HFFc6 (cell line): Measurements from ENCODE around the gene HOXC13. TPM values are rescaled to one million over a fixed set of nuclear protein-coding genes. Genes with fewer than 3 reads are reported as not detected.
A peak's percentile ranks its signal among the peaks of the same experiment; 100 is the strongest.

Source experiments
- DNase-seq: peaks from one replicate; pipeline ENCODE4 v3.0.0-alpha.2; 2018
- H3K27ac Mint-ChIP-seq: 2 replicates; pipeline ENCODE4 v1.8.0; 2020; ENCODE audit warnings: mild to moderate bottlenecking, mixed read lengths
- H3K27me3 Mint-ChIP-seq: 2 replicates; pipeline ENCODE4 v1.8.0; 2021; ENCODE audit warnings: mild to moderate bottlenecking, moderate library complexity, mixed read lengths; ENCODE audit not compliant: insufficient read depth
- H3K36me3 Mint-ChIP-seq: 2 replicates; pipeline ENCODE4 v1.8.0; 2021; ENCODE audit warnings: low read depth, mixed read lengths
- H3K4me1 Mint-ChIP-seq: 2 replicates; pipeline ENCODE4 v1.8.0; 2020; ENCODE audit warnings: low read depth, mixed read lengths
- H3K4me3 Mint-ChIP-seq: 2 replicates; pipeline ENCODE4 v1.8.0; 2020; ENCODE audit warnings: mild to moderate bottlenecking, moderate library complexity, mixed read lengths
- H3K9me3 Mint-ChIP-seq: 2 replicates; pipeline ENCODE4 v1.8.0; 2020; ENCODE audit warnings: mild to moderate bottlenecking, mixed read lengths
- total RNA-seq, 6 experiments: library from RNA; stranded (reverse); fragmentation: NEBNext Ultra II Directional; extraction: Animal tissue kit (Norgen Biotek cat#: 25700); gene quantifications; 2 replicates in 1 of 6; 3 replicates in 5 of 6; pipeline ENCODE4 v1.2.3, GENCODE V29; 2021
- TF ChIP-seq, protein P1 (sequence below): fragments of 200-600 bp; sonication (generic); IDR thresholded peaks from 2 replicates; pipeline ENCODE4 v1.5.0; 2021; ENCODE audit warnings: antibody characterized with exemption, mild to moderate bottlenecking

Gene HOXC13
- total RNA-seq, 6 experiments from 2014 or later: not detected

DNA sequence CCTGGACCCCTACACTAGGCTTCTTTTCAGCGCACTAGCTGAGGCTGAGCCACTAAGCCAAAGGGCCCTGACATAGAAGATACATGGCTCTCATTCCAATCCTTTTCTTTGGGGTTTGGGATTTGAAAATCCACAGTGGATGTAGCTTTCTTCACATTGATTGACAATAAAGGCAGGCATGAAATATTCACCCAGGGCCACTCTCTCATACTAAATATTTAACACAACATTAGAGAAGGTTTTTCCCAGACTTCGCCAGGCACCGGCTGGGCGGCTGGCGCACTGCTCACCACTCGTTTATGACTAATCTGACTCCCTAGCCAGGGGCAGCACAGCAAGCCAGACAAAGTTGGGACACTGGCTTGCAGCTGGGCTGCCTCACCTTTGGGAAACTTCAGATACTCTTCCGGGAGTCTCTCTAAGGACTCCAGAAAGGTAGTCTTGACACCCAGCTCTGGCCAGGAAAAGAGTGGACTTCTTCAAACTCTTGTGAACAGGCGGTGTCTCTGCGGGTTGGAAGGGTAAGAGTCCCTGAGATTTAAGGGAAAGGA, 33.6 kb downstream of the HOXC13 start:
- Mint-ChIP-seq H3K27ac (no peak overlapping the region), H3K4me3 (peak overlapping the region; percentile 85; the same call in 1 of the 2 replicates), H3K4me1 (peaks cover 5% of the 10 kb centered on the region; the same call in 1 of the 2 replicates), H3K36me3 (no peaks in the 10 kb centered on the region), H3K27me3 (peaks cover 65% of the 10 kb centered on the region), H3K9me3 (no peaks in the 10 kb centered on the region)
- TF ChIP-seq, protein P1, sequence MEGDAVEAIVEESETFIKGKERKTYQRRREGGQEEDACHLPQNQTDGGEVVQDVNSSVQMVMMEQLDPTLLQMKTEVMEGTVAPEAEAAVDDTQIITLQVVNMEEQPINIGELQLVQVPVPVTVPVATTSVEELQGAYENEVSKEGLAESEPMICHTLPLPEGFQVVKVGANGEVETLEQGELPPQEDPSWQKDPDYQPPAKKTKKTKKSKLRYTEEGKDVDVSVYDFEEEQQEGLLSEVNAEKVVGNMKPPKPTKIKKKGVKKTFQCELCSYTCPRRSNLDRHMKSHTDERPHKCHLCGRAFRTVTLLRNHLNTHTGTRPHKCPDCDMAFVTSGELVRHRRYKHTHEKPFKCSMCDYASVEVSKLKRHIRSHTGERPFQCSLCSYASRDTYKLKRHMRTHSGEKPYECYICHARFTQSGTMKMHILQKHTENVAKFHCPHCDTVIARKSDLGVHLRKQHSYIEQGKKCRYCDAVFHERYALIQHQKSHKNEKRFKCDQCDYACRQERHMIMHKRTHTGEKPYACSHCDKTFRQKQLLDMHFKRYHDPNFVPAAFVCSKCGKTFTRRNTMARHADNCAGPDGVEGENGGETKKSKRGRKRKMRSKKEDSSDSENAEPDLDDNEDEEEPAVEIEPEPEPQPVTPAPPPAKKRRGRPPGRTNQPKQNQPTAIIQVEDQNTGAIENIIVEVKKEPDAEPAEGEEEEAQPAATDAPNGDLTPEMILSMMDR: no peak
- DNase-seq: no peak

DNA sequence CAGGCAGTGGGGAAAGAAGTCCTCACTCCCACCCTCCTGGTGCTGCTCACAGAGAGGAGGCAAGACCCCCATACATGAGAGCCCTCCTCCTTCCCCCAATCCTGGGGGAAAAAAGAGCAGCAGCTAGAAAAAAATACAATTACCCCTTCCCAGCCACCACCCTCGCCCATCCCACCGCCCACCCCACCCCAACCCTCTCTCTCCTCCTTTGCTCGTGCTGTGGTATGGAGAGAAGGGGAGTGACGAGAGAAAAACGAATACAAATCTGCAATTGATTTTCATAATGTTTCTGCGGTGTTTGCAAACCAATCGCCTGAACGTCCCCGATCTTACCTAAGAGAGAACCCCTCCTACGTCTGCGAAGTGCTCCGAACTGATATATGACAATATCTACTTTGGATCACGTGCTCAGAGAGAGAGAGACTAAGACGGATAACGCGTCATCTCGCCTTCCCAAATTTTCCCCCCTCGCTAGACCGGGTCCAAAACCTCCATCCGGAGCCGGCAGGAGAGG, 34.1 kb downstream of the HOXC13 start, which contains the start of gene HOXC11:
Gene HOXC11 (plus strand): TSS at position 405 of the 514 bp plus-strand sequence. CDS start 116 bp downstream, outside the sequence.
- Mint-ChIP-seq H3K4me1 (peaks cover 5% of the 10 kb centered on the region; the same call in 1 of the 2 replicates), H3K27ac (peak within 1 kb of the TSS; percentile 65; the same call in 1 of the 2 replicates), H3K27me3 (peaks cover 59% of the 10 kb centered on the region), H3K4me3 (peak within 1 kb of the TSS; percentile 85), H3K36me3 (no peaks in the 10 kb centered on the region), H3K9me3 (no peaks in the 10 kb centered on the region)
- DNase-seq: no peak
- TF ChIP-seq, protein P1: no peak

- Mint-ChIP-seq H3K4me1 (peaks cover 5% of the 10 kb centered on the region; the same call in 1 of the 2 replicates), H3K36me3 (no peaks in the 10 kb centered on the region), H3K9me3 (no peaks in the 10 kb centered on the region), H3K27ac (peak overlapping the region; percentile 65; the same call in 1 of the 2 replicates), H3K27me3 (peaks cover 57% of the 10 kb centered on the region), H3K4me3 (peak overlapping the region; percentile 85)
- TF ChIP-seq, protein P1: no peak
- no peak for DNase-seq
Measured at GRCh38 chr12:53973236-53974042, 34.8 kb downstream of the HOXC13 start.

- H3K27ac Mint-ChIP-seq: peak within 1 kb of the TSS; percentile 66; the same call in 1 of the 2 replicates
Measured at GRCh38 chr12:53974084-53975063, 35.7 kb downstream of the HOXC13 start, which contains the start of gene HOTAIR. TSS of gene HOTAIR (minus strand) at chr12:53974954.

More at GRCh38 chr12:53974084-53975063, 35.7 kb downstream of the HOXC13 start, which contains the start of gene HOTAIR:
- no peaks in the 10 kb centered on the region for H3K9me3 Mint-ChIP-seq
- H3K27me3 Mint-ChIP-seq: peaks cover 65% of the 10 kb centered on the region
- H3K4me3 Mint-ChIP-seq: peak within 1 kb of the TSS; percentile 80
- no peaks in the 10 kb centered on the region for H3K36me3 Mint-ChIP-seq
- peaks cover 5% of the 10 kb centered on the region; the same call in 1 of the 2 replicates for H3K4me1 Mint-ChIP-seq
- TF ChIP-seq, protein P1: no peak
- no peak for DNase-seq
